GM18861 (cell line): ENCODE measurements around the gene N4BP3.
"Not testable (repeated sequence)": the region's sequence is repeated elsewhere in the genome, so short reads cannot be mapped to it uniquely, and the experiment has no call there.

Experiments
- ATAC-seq: cut with Tn5 transposase; IDR thresholded peaks from one replicate; pipeline ENCODE4 v1.9.1; 2021; ENCODE audit not compliant: unreplicated experiment

The N4BP3 gene, protein sequence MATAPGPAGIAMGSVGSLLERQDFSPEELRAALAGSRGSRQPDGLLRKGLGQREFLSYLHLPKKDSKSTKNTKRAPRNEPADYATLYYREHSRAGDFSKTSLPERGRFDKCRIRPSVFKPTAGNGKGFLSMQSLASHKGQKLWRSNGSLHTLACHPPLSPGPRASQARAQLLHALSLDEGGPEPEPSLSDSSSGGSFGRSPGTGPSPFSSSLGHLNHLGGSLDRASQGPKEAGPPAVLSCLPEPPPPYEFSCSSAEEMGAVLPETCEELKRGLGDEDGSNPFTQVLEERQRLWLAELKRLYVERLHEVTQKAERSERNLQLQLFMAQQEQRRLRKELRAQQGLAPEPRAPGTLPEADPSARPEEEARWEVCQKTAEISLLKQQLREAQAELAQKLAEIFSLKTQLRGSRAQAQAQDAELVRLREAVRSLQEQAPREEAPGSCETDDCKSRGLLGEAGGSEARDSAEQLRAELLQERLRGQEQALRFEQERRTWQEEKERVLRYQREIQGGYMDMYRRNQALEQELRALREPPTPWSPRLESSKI

GRCh38 chr5:178113141-178113787 lies at the start of gene N4BP3:
Gene N4BP3, plus strand, starts transcription at chr5:178113532. Its CDS starts 6,052 bp downstream, at chr5:178119584.
- peak; percentile 47 for ATAC-seq

- ATAC-seq: no peak
Measured at GRCh38 chr5:178067755-178068154, 45.6 kb upstream of the N4BP3 start.

DNA sequence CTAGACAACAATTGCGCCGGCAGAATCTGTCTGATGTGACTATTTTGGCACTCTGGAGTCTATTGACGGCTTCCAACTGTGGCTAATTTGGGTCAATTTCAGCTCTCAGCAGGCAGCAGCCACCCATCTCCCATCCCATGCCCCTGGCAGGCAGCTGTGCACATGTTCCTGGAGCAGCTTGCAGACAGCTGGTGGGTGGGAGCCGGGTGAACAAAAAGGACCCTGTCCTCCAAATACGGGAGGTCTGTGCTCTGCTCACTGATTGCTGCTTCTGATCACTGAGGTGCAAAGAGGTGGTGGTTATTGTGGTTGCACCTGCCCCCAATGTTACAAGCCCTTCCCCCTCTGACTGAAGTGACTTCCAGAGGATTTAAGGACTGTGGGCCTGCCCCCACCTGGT lies 45.0 kb upstream of the N4BP3 start:
- no peak for ATAC-seq

- ATAC-seq: no peak
Measured at GRCh38 chr5:178069909-178070308, 43.4 kb upstream of the N4BP3 start.

DNA sequence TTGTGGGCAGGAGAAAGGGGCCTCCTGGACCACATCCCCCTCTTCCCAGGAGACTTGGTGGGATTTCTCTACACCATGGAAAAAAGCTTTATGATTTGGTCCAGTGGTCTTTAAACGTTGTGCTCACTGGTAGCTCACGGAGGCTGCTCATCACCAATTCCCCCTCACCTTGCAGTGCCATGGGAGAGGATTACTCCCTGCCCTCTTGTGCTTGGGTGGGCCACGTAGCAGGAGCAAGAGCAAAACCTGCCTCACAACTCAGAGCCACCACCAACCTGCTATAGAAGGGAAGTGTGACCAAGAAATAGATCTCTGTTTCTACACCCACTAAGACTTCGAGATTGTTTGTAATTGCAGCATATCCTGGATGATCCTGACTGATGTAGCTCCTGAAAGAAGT lies 42.2 kb upstream of the N4BP3 start:
- no peak for ATAC-seq

- ATAC-seq: no peak
Measured at GRCh38 chr5:178072749-178073148, 40.6 kb upstream of the N4BP3 start.

- no peak for ATAC-seq
Measured at GRCh38 chr5:178074266-178074952, 38.9 kb upstream of the N4BP3 start.

DNA sequence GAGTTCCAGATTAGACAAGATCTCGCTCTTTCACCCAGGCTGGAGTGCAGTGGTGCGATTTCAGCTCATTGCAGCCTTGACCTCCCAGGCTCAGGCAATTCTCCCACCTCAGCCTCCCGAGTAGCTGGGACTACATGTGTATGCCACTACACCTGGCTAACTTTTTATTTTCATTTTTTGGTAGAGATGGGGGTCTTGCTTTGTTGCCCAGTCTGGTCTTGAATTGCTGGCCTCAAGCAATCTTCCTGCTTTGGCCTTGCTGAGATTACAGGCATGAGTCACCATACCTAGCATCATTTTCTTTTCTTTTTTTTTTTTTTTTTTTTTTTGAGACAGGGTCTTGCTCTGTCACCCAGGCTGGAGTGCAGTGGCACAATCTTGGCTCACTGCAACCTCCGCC lies 36.4 kb upstream of the N4BP3 start:
- ATAC-seq: not testable (repeated sequence)

GRCh38 chr5:178077751-178078150 lies 35.6 kb upstream of the N4BP3 start:
- ATAC-seq: no peak

DNA sequence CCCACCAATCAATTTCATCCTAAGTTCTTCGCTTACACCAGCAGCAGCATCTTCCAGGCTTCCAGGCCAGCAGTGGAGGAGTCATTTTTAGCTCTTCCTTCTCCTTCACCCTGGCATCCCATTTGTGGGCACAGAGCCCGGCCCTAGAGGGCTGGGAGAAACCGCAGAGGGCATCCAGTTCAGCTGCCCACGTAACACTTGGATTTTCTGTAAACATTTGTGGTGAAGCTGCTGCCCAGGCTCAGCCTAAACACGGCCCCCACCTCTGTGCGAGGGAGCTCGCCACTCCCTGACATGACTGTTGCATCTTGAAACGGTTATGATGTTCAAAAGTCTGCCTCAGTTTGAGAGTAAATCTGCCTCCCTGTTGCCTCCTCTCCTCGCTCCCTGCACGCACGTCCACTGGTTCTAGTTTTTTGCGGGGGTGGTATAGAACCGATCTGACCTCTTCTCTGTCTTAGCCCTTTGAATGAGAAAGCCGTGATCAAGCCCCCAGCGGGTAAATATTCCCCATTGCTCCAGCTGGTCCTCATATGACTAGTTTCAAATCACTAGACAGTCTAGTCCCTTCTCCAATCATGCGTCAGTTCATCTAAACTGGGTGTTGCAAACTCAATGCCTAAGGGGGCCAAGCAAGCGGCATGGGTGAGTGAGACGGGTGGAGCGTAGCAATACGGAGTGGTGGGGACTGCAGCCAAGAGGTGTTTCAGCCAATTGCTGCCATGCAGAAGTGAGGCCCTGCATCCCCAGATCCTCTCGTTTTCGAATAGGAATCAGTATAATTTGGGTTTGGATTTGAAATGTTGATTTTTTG lies 34.9 kb upstream of the N4BP3 start:
- ATAC-seq: no peak

DNA sequence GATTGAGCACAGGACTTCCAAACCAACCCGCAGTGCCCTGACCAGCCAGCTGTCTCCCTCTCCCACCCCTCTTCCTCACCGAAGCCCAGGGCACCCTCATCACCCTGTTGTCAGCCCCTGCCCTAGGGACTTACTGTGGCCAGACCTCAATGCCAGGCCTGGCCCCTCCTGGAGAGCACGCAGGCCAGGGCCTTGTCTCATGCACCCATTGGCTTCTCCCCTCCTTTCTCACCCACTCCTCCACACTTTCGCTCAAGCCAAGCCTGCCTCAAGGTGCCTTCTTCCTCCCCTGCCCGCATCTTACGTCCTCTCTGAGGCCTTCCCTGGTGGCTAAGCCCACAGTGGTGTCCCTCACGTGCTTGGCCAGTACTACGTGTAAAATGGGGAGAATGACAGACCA lies 33.3 kb upstream of the N4BP3 start:
- no peak for ATAC-seq

- no peak for ATAC-seq
Measured at GRCh38 chr5:178080618-178081410, 32.5 kb upstream of the N4BP3 start.

DNA sequence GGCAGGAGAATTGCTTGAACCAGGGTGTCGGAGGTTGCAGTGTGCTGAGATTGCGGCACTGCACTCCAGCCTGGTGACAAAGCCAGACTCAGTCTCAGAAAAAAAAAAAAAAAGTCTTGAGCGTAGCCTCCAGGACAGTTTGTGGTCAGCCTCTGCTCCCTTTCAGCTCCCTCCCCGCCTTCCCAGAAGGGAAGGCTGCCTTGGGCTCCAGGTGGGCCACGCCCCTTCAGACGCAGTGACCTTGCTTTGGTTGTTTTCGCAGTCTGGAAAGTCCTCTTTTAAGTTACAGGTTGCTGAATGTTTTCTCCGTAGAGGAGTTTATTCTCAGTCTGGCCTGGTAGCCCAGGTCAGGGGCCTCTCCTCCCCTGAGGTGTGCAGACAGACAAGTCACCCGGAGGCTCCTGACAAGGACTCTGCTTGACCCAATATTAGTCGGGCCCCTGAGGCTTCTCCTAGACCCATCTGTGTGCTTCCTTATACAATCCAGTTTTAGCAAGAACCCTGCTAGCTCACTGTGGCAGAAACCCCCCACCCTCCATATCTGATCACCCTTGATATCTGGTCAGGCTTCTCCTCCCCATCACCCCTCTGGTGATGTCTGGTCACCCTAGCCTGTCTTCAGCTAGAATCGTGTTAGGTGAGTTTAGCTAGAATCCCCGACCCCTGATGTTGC lies 31.6 kb upstream of the N4BP3 start:
- ATAC-seq: no peak

GRCh38 chr5:178083922-178084321 lies 29.4 kb upstream of the N4BP3 start:
- ATAC-seq: no peak

GRCh38 chr5:178085316-178085715 lies 28.0 kb upstream of the N4BP3 start:
- no peak for ATAC-seq

DNA sequence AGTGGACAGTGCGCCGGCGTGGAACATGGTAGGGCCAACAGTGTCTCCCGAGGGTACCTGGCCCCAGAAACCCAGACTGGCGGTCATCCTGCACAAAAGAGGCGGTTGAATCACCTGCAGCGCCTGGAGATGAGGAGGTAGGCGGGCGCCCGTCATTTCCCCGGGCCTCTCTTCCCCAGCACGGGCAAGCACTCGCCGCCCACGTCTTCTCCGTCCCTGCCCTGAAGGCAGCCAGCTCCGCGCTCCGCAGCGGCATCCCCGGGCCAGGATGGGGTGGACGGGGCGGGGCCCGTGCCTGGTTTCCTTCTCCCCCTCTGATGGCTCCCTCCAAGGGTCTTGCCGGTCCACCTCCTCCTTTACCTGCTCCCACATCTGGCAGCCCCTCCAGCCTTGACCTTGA lies 27.1 kb upstream of the N4BP3 start:
- no peak for ATAC-seq

- not testable (repeated sequence) for ATAC-seq
Measured at GRCh38 chr5:178087199-178087598, 26.1 kb upstream of the N4BP3 start.

GRCh38 chr5:178090856-178091255 lies 22.5 kb upstream of the N4BP3 start:
- no peak for ATAC-seq

GRCh38 chr5:178093134-178093533 lies 20.2 kb upstream of the N4BP3 start:
- ATAC-seq: no peak
